Peyer's patch (tissue), 4 donors: Measurements from ENCODE around the gene F12. TPM values are rescaled to one million over a fixed set of nuclear protein-coding genes. Genes with fewer than 3 reads are reported as not detected.
"Not testable (repeated sequence)": the region's sequence is repeated elsewhere in the genome, so short reads cannot be mapped to it uniquely, and the experiment has no call there.

Experiments
- DNase-seq, 3 donors: peaks; one replicate each; pipeline ENCODE4 v3.0.0-alpha.2; 2017 to 2019
- H3K27ac ChIP-seq, 4 donors: fragments of 200-600 bp; sonication (generic); one replicate each; pipeline ENCODE4 v1.5.1; 2016 to 2019
- H3K27me3 ChIP-seq, 2 donors: fragments of 200-600 bp; sonication (generic); one replicate each; pipeline ENCODE4 v1.5.1; 2019
- H3K36me3 ChIP-seq, 3 donors: fragments of 200-600 bp; sonication (generic); one replicate each; pipeline ENCODE4 v1.5.1; 2016 to 2019
- H3K4me1 ChIP-seq, 4 donors: fragments of 200-600 bp; sonication (generic); one replicate each; pipeline ENCODE4 v1.5.1; 2016 to 2019
- H3K4me3 ChIP-seq, 4 donors: fragments of 200-600 bp; sonication (generic); 1 replicate in 3 of 4; 2 replicates in 1 of 4; pipeline ENCODE4 v1.5.1; 2016 to 2019; ENCODE audit warnings: mild to moderate bottlenecking in 1 of 4
- H3K9me3 ChIP-seq, 4 donors: fragments of 200-600 bp; sonication (generic); one replicate each; pipeline ENCODE4 v1.5.1; 2016 to 2019; ENCODE audit warnings: mild to moderate bottlenecking in 1 of 4
- POLR2A ChIP-seq, 2 donors: fragments of 450-650 bp; IDR thresholded peaks; one replicate each; pipeline ENCODE4 v1.5.1; 2017; ENCODE audit warnings: antibody characterized with exemption in 2 of 2, mild to moderate bottlenecking in 2 of 2, moderate library complexity in 2 of 2
- total RNA-seq, 4 donors: library from RNA; depleted of rRNA; stranded (reverse); fragments of >200 nt; gene quantifications; one replicate each; pipeline ENCODE4 v1.1.0, GENCODE V29; 2016
- TF ChIP-seq, protein P1 (sequence below), 6 experiments: fragments of 450-650 bp in 4 of 6; fragments of 200-600 bp in 2 of 6; sonication (generic) in 1 of 6; IDR thresholded peaks; one replicate each; pipeline ENCODE4 v1.5.1; 2017 to 2019; ENCODE audit warnings: antibody characterized with exemption in 6 of 6, mild to moderate bottlenecking in 3 of 6, moderate library complexity in 1 of 6

The F12 gene
- total RNA-seq, 4 donors from 2014 or later = 1.7 to 22.2 (median 7.8) TPM

DNA sequence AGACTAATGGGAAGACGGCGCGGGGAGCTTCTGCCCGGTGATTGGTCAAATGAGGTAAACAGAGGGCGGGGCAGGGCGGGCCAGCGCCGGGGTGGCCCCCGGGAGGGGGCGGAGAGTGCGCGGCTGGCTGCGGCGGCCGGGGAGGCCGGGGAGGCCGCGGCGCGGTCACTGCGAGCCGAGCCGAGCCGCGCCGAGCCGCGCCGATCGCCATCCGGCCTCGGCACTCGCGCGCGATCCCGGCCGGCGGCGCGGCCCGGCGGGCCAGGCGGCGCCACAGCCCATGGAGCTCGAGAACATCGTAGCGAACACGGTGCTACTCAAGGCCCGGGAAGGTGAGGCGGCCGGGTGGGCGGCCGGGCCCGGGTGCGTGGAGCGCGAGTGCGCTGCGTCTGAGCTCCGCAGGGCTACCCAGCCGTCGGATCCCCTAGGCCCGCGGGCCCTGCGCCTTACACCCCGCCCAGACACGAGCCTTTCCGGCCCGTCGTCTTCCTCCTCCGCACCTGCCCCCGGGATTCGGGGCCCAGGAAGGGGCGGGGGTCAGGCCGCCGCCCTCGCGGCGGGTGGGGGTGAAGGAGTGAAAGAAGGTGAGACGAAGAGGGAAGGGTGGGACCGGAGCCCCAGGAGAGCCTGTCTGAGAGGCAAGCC lies 17.3 kb upstream of the F12 start, which contains the start of gene GRK6:
Gene GRK6 (plus strand): TSS at position 111 of the 645 bp plus-strand sequence. CDS start 170 bp downstream, at position 281.
- Histone ChIP-seq H3K36me3 (peaks cover 0 to 15% (median 0%) of the 10 kb centered on the region in 3 donors), H3K27me3 (no peaks in the 10 kb centered on the region), H3K4me3 (peak within 1 kb of the TSS; percentile 74 to 93 (median 90)), H3K4me1 (peaks cover 0 to 44% (median 36%) of the 10 kb centered on the region in 4 donors), H3K9me3 (no peaks in the 10 kb centered on the region), H3K27ac (peak within 1 kb of the TSS; percentile 92 to 98 (median 94))
- peak in 1 of 2 donors; percentile 89 for TF ChIP-seq POLR2A (IDR thresholded peaks at IDR 0.05)
- TF ChIP-seq, protein P1, sequence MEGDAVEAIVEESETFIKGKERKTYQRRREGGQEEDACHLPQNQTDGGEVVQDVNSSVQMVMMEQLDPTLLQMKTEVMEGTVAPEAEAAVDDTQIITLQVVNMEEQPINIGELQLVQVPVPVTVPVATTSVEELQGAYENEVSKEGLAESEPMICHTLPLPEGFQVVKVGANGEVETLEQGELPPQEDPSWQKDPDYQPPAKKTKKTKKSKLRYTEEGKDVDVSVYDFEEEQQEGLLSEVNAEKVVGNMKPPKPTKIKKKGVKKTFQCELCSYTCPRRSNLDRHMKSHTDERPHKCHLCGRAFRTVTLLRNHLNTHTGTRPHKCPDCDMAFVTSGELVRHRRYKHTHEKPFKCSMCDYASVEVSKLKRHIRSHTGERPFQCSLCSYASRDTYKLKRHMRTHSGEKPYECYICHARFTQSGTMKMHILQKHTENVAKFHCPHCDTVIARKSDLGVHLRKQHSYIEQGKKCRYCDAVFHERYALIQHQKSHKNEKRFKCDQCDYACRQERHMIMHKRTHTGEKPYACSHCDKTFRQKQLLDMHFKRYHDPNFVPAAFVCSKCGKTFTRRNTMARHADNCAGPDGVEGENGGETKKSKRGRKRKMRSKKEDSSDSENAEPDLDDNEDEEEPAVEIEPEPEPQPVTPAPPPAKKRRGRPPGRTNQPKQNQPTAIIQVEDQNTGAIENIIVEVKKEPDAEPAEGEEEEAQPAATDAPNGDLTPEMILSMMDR (IDR thresholded peaks at IDR 0.05) = peak in 1 of 6 experiments; percentile 4
- peak; percentile 75 to 87 (median 76) for DNase-seq

DNA sequence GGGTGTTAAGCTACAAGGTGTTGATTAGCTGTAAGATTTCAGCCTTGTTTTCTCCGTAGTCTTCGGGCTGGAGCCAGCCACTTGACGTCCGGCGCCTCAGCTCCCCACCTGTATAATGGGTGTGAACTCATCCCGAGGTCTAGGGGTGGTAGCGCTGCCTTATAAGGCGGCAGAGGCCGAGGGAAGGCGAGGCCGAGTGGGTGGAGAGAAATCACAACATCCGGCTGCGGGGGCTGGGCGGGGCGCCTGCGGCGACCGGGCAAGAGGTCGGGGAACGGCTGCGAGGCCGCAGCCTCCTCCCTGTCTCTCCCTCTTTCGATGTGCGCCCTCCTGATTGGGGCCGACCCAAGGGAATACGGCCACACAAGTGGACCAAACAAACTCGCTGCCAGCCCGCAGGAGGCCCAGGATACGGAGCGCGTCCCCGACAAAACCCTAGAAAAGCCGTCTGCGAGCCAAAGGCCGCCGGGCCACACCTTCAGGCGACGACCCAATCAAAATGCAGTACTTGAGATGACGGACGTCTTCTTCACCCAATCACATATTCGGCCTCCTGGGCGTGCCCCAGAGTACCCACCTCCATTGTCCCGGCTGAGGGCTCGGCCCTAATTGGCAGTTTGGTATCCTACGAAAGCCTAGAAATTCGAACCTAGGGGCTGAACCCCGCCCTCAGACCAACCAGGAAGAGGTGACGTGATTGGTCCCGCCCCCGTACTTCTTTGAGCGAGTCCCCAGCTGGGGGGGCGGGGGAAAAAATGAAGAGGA lies 16.6 kb upstream of the F12 start:
- peak overlapping the region; percentile 53 to 74 (median 57) for H3K4me3 ChIP-seq
- H3K27me3 ChIP-seq = no peaks in the 10 kb centered on the region
- H3K4me1 ChIP-seq = peaks cover 0 to 38% (median 31%) of the 10 kb centered on the region in 4 donors
- H3K27ac ChIP-seq = peak overlapping the region; percentile 92 to 95 (median 94)
- H3K36me3 ChIP-seq = peaks cover 0 to 10% (median 0%) of the 10 kb centered on the region in 3 donors
- TF ChIP-seq, protein P1 (IDR thresholded peaks at IDR 0.05) = no peak
- peak; percentile 95 to 96 for TF ChIP-seq POLR2A (IDR thresholded peaks at IDR 0.05)
- H3K9me3 ChIP-seq = no peaks in the 10 kb centered on the region
- DNase-seq = peak; percentile 99 to 100 (median 100)

DNA sequence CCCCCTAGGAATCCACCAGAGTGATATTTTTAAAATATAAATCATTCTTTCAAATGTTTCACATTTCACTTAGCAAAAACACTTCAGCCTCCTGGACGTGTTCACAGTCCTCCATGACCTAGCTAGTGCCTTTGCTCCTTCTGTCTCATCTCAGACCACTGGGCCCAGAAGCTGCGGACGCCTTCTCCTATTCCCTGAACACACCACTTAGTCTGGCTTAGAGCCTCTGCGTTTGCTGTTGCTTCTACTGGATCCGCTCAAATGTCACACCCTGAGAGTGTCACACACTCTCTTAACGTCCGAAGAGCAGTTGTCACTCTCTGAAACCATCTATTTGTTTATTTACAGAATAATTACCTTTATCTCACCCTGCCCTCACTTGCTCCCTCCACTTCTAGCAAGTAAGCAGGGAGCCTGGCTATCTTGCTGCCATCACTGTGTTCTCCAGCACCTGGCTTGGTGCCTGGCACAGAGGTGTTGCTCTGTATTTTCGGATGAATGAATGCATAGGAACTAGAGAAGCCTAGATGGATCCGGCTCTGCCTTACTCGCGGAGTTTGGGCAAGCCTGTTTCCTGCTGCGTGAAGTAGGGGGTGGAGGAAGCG lies 15.9 kb upstream of the F12 start:
- Histone ChIP-seq H3K4me3 (peak overlapping the region; percentile 53 to 74 (median 57)), H3K27ac (peak overlapping the region; percentile 92 to 95 (median 94)), H3K27me3 (no peaks in the 10 kb centered on the region), H3K4me1 (peaks cover 0 to 32% (median 24%) of the 10 kb centered on the region in 4 donors), H3K36me3 (peaks cover 0 to 3% (median 0%) of the 10 kb centered on the region in 3 donors), H3K9me3 (no peaks in the 10 kb centered on the region)
- no peak for DNase-seq
- TF ChIP-seq, protein P1 (IDR thresholded peaks at IDR 0.05) = no peak
- no peak for TF ChIP-seq POLR2A (IDR thresholded peaks at IDR 0.05)

- Histone ChIP-seq H3K9me3 (no peaks in the 10 kb centered on the region), H3K27me3 (no peaks in the 10 kb centered on the region), H3K27ac (no peak overlapping the region), H3K36me3 (no peaks in the 10 kb centered on the region), H3K4me1 (peaks cover 0 to 24% (median 12%) of the 10 kb centered on the region in 4 donors), H3K4me3 (no peak overlapping the region)
- no peak for DNase-seq
- no peak for TF ChIP-seq POLR2A (IDR thresholded peaks at IDR 0.05)
- TF ChIP-seq, protein P1 (IDR thresholded peaks at IDR 0.05) = no peak
Observed at GRCh38 chr5:177423671-177424070, 14.3 kb upstream of the F12 start.

DNA sequence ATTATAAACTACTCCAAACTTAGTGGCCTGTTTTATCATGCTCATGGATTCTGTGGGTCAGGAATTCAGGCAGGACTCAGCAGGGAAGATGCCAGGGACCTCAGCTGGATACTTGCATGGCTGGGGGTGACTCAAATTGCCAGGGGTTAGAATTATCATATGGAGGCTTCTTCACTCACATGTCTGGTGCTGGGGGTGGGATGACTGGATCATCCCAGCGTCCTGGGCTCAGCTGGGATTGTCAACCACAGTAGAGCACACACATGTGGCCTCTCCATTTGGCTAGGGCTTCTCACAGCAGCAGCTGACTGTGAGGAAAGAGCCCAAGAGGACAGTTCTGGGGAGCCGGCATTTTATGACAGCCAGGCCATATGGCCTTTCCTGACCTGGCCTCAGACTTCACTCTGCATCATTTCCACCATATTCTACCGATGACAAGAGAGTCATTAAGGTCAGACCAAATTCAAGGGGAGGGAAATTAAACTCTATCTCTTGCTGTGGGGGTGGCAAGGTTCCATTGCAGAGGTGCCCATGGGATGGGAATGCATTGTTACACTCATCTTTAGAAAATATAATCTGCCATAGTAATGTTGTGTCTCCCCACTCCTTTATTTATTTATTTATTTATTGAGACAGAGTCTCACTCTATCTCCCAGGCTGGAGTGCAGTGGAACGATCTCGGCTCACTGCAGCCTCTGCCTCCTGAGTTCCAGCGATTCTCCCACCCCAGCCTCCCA lies 11.9 kb upstream of the F12 start:
- Histone ChIP-seq H3K4me3 (peak overlapping the region in 1 of 4 donors; percentile 36), H3K27me3 (no peaks in the 10 kb centered on the region), H3K36me3 (no peaks in the 10 kb centered on the region), H3K27ac (peak overlapping the region in 1 of 4 donors; percentile 45), H3K9me3 (no peaks in the 10 kb centered on the region), H3K4me1 (peaks cover 0 to 18% (median 5%) of the 10 kb centered on the region in 4 donors)
- DNase-seq = no peak
- TF ChIP-seq, protein P1 (IDR thresholded peaks at IDR 0.05) = no peak
- TF ChIP-seq POLR2A (IDR thresholded peaks at IDR 0.05) = no peak

DNA sequence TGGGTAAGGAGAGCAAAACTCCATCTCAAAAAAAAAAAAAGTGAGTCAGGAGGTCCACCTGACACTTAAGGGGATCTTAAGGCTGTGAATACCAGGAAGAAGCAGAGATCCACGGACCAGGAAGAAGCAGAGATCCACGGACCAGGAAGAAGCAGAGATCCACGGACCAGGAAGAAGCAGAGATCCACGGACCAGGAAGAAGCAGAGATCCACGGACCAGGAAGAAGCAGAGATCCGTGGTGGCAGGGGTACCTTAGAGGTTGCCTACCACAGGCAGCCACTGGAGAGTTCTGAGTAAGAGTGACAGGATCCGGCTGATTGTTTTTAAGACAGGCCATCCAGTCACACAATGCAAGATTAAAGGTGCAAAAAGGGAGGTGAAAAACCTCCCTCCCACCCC lies 11.1 kb upstream of the F12 start:
- not testable (repeated sequence) for DNase-seq, H3K36me3 ChIP-seq, H3K27me3 ChIP-seq, H3K9me3 ChIP-seq
- H3K27ac ChIP-seq = peak overlapping the region in 2 of 4 donors; percentile 35 to 45
- peaks cover 0 to 17% (median 3%) of the 10 kb centered on the region in 4 donors for H3K4me1 ChIP-seq
- H3K4me3 ChIP-seq = peak overlapping the region in 1 of 4 donors; percentile 36
